Esophagus muscularis mucosa (tissue), 2 donors: ENCODE measurements around the gene PHF20.

Experiments
- POLR2A ChIP-seq: fragments of 450-650 bp; IDR thresholded peaks from one replicate; pipeline ENCODE4 v1.6.1; 2017; ENCODE audit warnings: antibody characterized with exemption, moderate library complexity, mild to moderate bottlenecking, low read depth
- POLR2AphosphoS5 ChIP-seq, 2 donors: sonication (generic); formaldehyde crosslinking; IDR thresholded peaks; one replicate each; pipeline ENCODE4 v1.6.1; 2017; ENCODE audit warnings: antibody characterized with exemption in 2 of 2

- TF ChIP-seq POLR2AphosphoS5 (IDR thresholded peaks at IDR 0.05) (no peak), POLR2A (no peak)
Measured at GRCh38 chr20:35734374-35734773, 37.4 kb upstream of the PHF20 start.
